HG03457 (cell line): Measurements from ENCODE around the gene LSS.
"Not testable (repeated sequence)": the region's sequence is repeated elsewhere in the genome, so short reads cannot be mapped to it uniquely, and the experiment has no call there.

Experiments used
- ATAC-seq: cut with Tn5 transposase; IDR thresholded peaks from one replicate; pipeline ENCODE4 v1.9.1; 2021; ENCODE audit warnings: moderate number of reproducible peaks; ENCODE audit not compliant: unreplicated experiment

LSS gene

DNA sequence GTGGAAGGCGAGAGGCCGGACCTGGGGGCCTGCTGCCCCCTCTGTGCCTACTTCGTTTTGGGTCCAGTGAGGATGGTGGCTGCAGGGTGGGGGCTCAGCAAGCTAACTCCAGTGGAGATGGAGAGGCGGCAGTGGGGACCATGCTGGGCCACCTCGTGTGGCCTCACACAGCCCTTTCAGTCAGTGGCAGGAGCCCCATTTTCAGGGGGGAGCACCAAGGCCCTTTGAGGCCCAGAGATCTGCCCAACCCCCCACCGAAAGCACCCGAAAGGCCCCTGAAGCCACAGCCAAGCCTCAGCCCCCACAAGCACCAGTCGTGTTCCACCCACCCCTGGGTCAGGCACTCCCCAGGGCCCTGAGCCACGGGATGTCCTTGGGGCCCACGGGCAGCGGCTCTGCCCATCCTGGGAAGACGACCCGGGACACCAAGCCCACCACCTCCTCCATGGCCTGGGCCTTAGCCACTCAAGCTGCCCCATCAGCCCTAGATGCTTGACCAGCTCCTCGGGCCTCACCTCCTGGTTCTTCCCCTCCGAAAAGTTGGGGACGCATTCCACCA lies 73.5 kb downstream of the LSS start:
- no peak for ATAC-seq

DNA sequence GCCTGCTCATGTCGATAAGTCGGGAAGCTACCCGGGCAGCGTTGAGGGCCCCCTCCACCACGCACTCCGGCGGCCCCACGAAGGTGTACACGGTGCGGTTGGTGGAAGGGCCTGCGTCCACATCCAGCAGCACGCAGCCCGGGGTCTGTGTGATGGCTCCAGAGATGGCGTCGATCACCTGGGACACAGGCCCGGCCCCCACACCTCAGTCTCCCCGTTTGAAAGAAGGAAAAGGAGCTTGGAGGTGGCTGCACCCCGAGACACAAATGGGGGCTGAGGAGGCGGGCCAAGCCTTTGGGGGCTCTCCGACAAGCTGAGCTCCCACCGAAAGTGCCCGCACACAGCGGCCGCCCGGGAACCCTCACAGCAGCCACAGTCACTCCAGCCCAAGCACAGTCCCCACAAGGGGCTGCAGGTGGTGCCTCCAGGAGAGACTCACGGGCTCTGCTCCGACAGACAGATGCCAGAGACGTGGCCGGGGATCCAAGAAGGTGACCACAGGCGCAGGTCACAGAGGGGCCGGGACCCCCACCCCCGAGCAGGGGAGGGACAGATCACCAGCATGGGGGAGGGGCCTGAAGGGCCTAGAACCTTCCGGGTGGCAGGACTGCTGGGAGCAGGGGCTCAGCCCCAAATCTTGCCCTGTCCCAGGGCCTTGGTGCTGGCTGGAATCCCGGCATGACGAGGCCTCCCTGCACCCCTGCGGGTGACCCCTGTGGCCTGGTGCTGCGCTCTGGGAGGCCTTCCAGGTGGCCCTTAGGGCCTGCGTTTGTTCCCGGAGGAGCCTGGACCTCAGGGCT lies 74.2 kb downstream of the LSS start:
- no peak for ATAC-seq

DNA sequence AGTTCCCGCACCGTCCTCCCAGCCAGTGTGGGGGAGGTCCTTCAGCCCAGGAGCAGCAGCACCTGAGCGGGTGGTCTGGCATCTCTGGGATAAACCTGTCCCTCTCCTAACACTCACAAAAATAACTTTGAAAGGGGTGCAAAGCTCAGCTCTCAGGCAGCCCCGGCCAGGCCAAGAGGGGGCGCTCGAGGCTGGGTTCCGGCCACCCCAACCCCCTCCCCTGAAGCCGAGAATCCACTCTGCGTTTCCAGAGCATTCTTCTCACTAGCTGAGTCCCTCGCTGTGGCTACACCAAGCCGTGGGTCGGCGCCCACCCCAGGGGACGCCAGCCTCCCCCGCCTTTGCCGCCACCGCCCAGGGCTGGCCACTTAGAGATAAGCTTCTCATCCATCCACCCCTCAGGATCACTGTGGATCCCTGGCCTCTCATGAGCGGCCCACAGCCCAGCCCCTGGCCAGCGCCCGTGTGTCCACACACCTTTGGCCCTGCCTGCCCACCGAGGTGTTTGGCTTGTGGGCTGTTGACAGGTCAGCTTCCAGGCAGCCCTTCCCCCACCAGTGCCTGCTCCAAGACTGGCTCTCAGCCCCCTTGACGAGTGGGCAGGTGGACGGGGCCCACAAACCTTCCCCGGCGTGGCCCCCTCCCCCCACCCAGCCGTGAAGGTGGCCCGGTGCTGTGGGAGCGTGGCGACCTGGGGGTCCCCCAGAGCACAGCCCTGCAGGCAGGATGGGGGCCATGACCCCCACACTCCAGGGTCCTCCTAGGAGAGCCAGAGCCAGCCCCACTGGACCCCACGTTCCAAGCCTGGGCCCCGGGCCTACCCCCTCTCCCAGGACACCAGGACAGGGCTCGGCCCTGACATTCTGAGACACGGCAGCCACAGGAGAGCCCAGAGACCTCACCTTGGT lies 75.1 kb downstream of the LSS start:
- no peak for ATAC-seq

DNA sequence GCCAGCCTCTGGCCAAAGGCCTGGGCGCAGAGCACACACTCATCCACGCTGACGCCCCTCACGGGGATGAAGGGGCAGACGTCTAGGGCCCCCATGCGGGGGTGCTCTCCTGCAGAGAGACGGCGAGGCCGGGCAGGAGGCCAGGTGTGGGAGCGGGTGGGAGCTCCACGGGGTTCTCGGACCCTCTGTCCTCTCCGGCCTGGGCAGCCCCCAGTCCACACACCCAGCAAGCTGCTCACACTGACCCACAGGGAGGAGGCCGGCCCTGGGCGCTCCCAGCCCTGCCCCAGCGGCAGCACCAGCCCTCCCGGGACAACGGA lies 75.7 kb downstream of the LSS start:
- ATAC-seq: no peak

DNA sequence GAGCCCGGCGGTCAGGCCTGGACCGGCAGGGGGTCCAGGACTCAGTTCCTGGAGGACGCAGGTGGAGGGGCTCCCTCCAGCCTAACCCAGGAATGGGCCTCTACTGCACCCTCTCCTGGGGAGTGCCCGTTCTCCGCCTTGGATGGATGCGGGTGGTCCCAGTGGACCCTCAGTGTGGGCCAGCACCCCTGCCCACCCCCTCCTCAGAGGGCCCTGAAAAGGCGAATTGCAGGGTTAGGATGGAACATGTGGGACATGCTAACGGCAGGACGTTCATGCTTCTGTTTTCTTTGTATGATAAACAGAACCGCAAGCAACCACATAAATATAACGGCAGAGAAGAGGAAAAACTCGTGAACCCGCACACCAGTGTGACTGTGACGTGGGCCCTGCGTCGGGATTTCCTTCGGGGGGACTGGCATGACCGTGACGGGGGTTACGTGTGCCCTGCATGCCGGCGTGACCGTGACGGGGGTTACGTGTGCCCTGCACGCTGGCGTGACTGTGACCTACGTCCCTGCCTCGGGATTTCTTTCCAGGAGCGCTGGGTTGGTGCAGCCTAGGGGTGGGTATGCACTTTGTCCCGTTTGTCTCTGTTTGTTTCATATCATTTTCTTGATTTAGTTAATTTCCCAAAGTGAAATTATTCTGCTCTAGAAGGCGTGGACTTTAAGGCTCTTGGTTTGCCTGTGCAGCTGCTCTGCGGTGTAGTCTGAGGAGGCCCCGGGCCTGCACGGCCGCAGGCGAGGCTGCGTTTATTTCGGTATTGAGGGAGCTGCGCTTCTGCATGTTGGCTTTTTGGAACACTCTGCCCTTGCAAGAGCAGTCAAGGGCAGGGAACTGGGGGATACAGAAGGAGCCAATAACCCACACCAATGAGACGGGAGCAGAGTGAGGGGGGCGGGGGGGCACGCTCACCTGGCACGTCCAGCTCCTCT lies 76.3 kb downstream of the LSS start:
- ATAC-seq: no peak

DNA sequence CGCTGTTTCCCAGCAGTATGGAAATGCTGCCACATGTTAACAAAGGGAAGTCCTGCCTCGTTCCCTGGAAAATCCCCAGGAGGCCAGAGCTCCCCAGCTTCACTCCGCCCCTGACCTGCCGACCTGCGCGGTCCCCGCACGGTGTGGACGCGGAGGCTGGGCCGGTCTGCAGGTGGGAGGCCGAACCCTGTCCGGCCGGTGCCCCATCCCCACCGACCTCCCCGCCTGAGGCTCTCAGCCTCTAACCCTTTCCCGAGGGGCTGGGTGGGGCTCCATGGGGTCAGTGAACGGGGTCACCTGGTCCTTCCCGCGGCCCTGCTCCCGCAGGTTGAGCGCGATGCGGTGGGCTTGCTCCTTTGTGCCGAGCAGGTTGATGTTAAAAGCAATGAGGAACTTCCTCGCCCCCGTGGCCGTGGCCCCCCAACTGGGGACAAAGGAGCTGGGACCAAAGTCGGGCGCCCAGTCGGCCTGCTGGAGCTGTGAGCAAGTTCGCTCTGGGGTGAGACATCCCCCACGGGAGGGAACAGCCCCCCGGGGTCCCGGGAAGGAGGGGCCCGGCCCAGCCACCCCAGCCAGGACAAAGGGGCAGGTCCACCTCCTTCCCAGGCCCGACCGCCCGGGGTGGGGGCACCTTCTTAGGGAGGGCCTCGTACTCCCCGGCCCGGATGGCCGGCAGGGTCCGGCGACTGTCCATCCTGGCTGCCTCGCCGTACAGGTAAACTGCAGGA lies 77.1 kb downstream of the LSS start:
- ATAC-seq: no peak

DNA sequence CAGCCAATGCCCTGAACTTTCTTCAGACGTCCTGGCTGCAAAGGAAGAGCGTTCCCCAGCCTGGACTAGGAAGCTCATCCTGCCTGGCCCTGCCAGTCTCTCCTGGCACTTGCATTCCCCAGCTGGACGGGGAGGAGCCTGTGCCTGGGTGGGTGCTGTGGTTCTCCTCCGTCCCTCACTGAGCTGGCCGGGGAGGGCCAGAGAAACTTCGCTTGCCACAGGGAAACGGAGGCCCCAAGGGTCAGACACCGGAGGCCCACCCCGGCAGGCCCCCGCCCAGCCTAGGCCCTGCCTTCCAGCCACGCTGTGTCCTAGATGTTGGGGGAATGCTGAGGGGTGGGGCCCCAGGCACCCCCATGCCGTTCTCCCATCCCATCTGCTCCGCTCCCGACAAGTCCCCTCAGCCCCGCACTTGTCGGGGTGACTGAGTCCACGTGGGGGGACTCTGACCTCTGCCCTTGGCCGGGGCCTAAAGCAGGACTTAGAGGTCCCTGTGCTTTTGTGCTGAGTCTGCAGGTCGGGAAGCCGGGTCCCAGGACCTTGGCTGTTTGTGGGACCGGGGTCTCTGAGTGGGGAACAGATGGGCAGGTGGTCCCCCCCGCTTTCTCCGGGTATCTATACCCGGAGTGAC lies 78.0 kb downstream of the LSS start:
- no peak for ATAC-seq

DNA sequence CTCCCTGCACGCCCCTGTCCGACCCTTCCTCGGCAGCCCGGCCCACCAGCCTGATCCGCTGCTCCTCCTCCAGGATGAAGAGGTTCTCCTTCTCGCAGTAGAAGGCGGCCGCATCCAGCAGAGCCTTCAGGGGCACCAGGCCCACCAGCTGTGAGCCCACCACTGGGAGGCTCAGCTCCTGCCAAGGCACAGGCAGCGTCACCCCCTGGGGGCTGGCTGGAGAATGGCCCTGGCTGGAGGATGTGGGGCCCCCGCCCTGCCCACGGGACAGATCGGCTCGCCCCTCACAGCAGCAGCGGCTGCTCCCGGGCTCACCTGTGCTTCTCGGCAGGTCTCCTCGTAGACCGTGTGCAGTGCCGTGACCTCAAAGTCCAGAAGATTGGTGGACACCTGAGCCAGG lies 78.5 kb downstream of the LSS start:
- ATAC-seq: no peak

DNA sequence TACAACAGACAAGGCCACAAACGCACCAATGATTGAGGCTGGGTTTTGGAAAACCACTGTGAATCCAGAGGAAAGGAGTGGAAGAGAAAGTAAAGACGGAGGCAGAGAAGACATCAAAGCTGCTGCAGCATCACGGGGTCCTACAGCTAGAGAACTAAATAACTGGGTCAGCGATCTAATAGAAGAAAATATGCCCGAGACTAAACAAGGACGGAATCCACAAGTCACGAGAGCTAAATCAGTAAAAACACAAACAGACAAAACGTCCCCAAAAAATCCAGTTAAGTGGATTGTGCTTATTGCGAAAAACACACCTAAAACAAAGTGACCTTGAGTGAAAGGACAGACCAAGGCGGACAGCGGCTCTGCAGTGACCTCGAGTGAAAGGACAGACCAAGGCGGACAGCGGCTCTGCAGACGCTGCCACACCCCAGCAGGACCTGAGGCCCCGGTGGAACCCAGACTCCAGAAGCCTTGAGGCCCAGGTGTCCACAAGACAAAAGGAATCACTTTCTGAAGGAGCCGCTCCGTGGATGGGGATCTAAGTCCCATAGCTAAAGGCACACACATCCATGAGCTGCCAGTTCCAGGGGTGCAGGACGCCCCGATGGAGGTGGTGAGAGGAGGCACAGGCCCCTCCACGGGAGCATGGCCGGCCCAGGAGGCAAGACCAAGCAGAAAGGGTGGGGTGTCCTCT lies 79.2 kb downstream of the LSS start:
- no peak for ATAC-seq

DNA sequence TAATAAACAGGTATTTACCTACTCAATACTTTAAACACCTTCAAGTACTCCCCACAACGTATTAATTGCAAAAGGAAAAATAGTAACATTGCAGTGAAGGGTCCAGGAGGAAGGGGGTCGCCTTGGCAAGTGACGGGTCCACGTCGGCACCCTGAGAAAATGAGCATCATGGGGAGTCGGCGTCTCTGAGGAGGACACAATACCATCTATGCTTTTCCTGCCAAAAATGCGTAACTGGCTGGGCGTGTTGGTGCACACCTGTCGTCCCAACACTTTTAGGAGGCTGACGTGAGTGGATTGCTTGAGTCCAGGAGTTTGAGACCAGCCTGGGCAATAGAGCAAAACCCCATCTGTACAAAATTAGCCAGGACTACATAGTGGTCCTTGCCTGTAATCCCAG lies 80.5 kb downstream of the LSS start:
- ATAC-seq: no peak

DNA sequence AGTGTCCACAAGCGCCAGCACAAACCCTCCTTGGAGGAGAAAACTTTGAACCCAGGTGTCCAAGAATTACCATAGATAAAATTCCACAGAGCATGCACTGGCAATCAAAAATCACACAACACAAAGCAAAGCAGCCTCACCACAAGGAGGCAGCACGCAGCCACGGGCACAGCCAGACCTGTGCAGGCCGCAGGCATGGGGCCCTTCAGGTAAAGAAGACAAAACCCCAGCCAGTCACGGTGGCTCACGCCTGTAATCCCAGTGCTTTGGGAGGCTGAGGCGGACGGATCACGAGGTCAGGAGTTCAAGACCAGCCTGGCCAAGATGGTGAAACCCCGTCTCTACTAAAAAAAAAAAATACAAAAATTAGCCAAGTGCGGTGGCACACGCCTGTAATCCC lies 81.1 kb downstream of the LSS start:
- not testable (repeated sequence) for ATAC-seq

DNA sequence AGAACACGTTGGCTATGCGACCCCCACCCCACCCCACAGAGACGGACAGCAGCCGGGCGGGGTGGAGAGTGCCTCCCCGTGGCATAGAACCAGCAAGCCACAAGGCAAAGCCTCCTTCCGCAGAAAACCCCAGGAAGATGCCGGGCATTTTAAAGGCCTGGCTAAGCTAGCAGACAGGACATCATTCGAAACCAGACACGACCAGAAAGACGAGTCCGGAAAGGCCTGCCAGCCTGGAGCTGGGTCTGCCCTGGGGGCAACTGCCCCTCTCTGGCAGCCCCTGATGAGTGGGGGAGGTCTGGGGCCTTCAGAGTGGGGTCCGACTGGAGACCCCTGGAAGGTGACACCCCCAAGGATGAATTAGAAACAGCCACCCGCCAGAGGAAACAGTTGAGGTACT lies 81.7 kb downstream of the LSS start:
- no peak for ATAC-seq

DNA sequence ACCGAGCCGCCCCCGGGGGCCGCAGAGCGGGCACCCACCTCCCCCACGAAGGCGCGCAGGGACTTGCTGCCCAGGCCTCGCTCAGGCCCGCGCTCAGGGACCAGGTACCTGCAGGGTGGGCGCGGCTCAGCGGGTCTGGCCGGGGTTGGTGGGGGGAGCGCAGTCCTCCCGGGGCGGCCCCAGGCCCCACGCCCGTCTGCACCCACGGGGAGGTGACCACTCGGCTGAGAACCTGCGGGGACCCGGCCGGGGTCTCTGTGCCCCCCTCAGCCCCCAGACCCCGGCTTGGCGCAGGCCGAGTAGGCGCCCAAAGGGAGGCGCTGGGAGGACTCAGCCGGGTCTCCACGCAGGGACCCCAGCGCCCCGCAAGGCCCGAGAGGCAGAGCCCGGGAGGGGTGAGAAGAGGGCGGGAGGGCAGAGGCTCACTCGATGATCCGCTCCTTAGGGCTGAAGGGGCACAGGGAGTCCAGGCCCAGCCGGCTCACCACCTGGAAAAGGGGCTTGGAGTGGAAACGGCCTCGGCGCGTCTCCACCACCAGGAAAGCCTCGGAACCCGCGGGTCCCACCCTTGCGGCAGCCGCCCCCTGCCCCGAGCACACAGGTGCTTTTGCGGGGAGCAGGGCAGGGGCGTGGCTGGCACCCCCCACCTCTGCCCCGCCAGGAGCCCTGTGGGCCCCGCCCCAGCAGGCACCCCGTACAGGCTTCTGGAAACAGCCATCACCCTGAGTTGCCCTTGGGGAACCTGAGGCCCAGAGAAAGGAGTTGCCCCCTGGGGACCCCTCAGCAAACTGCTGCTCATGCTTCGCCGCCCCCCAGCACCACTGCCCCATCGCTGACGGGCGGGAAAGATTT lies 82.5 kb downstream of the LSS start:
- no peak for ATAC-seq

DNA sequence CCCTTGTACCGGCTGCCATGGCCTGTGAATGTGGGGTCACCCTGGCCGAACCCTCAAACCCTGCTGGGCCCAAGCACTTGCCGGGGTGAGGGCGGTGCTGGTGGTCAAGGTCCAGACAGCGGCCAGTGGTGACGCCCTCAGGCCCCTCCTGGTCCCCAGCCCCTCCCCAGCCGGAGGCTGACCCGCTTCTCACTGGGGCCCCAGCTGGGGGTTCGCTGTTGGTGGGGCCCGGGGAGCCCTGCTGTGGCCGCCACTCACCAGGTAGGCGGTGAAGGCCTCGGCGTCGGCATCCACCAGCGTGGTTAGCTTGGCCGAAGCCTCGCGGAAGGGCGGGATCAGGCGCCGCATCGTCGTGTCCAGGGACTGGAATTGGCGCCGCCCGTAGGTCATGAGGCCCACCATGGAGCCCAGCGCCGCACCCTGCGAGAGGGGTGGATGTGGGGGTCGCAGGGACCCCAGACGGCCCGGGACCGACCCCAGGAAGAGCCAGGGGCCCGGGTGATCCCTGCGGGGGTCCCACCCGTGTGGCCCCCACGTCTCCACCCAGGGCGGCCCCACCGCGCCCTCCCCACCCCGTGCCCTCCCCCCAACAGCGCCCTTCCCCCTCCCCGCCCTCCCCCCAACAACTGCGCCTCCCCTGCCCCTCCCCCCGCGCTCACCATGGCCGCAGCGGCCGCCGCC lies 83.3 kb downstream of the LSS start:
- ATAC-seq: no peak

DNA sequence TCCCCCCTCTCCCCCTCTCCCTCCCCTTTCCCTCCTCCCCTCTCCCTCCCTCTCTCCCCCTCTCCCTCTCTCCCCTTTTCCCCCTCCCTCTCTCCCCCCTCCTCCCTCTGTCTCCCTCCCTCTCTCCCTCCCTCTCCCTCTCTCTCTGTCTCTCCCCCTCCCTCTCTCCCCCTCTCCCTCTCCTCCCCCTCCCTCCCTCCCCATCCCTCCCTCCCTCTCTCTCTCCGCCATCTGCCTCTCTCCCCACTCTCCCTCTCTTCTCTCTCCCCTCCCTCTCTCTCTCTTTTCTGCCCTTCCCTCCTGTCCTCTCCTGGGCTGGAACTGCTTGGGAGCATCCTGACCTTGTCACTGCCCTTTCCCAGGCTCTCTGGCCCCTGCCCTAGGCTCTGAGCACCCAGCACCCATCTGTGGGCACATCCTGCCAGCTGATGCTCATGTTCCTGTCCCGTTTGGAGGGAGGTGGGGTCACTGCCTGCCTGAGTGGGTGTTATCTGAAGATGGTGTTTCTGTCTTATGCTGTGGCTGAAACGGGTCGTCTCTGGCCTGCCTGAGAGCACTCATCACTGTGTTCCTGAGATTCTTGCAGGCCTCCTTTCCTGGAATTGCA lies 84.0 kb downstream of the LSS start:
- ATAC-seq: no peak

DNA sequence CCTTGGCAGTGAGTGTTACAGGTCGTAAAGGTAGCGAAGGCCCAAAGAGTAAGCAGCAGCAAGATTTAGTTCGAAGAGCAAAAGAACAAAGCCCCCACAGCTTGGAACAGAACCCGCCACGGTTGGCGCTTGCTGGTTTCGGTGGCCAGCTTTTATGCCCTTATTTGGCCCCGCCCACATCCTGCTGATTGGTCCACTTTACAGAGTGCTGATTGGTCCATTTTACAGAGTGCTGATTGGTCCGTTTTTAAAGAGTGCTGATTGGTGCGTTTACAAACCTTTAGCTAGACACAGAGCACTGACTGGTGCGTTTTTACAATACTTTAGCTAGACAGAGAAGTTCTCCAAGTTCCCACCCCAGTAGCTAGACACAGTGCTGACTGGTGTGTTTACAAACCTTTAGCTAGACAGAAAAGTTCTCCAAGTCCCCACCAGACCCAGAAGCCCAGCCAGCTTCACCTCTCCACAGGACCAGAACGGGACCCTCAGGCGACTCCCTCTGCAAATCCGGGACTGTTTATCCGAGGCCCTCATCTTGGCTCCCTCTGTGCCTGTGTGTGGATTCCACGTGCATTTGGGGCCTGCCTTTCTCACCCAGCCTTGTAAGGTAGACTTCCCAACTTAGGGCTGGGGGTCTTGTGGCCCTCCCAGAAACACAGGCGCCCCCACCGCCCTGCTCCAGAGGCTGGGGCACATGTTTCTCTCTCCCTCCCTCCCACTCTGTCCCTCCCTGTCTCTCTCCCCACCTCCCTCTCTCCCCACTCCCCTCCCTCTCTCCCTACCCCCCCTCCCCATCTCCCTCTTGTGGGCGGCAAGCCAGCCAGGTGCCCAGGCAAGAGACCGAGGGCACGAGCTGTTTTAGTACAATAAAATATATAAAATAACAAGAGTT lies 85.7 kb downstream of the LSS start:
- ATAC-seq: no peak
